ENCODE data around the gene ZNF324B. TPM values are rescaled to one million over a fixed set of nuclear protein-coding genes. Genes with fewer than 3 reads are reported as not detected.
A peak's percentile ranks its signal among the peaks of the same experiment; 100 is the strongest.

ZNF324B gene
- total and polyA plus RNA-seq, 10 of the 15 experiments (the other 5 are each of a cell fraction or from before 2014, with no cell fraction given), result 0.11 to 12.8 (median 4.0) TPM

- TF ChIP-seq SMAD5 (IDR thresholded peaks at IDR 0.05; ENCODE audit: low read depth) (no peak), POLR2AphosphoS2 (IDR thresholded peaks at IDR 0.05; ENCODE audit: low read depth, low read length) (no peak), SMC3 (IDR thresholded peaks at IDR 0.05; ENCODE audit: borderline replicate concordance, low read length) (no peak), CREM (IDR thresholded peaks at IDR 0.05; ENCODE audit: low read depth) (peak; percentile 98), MEF2B (IDR thresholded peaks at IDR 0.05; ENCODE audit: partially characterized antibody, poor library complexity, severe bottlenecking) (no peak), EGR1 (IDR thresholded peaks at IDR 0.05; ENCODE audit: borderline replicate concordance in 1 of 2, low read depth in 2 of 2, low read length in 2 of 2) (no peak), ATF7 (IDR thresholded peaks at IDR 0.05; ENCODE audit: low read depth) (peak; percentile 51; the same call in 1 of the 2 replicates), E2F4 (IDR thresholded peaks at IDR 0.05; ENCODE audit: low read depth, low read length) (no peak), BMI1 (IDR thresholded peaks at IDR 0.05; ENCODE audit: borderline replicate concordance) (peak; percentile 92), SMAD1 (IDR thresholded peaks at IDR 0.05; ENCODE audit: low read depth, partially characterized antibody) (no peak), NKRF (conservative IDR thresholded peaks at IDR 0.05) (no peak), SREBF1 (IDR thresholded peaks at IDR 0.05; ENCODE audit: low read length) (peak; percentile 19; the same call in 1 of the 2 replicates)
- TF ChIP-seq, protein P1, sequence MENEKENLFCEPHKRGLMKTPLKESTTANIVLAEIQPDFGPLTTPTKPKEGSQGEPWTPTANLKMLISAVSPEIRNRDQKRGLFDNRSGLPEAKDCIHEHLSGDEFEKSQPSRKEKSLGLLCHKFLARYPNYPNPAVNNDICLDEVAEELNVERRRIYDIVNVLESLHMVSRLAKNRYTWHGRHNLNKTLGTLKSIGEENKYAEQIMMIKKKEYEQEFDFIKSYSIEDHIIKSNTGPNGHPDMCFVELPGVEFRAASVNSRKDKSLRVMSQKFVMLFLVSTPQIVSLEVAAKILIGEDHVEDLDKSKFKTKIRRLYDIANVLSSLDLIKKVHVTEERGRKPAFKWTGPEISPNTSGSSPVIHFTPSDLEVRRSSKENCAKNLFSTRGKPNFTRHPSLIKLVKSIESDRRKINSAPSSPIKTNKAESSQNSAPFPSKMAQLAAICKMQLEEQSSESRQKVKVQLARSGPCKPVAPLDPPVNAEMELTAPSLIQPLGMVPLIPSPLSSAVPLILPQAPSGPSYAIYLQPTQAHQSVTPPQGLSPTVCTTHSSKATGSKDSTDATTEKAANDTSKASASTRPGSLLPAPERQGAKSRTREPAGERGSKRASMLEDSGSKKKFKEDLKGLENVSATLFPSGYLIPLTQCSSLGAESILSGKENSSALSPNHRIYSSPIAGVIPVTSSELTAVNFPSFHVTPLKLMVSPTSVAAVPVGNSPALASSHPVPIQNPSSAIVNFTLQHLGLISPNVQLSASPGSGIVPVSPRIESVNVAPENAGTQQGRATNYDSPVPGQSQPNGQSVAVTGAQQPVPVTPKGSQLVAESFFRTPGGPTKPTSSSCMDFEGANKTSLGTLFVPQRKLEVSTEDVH (IDR thresholded peaks at IDR 0.05; ENCODE audit: low read depth, partially characterized antibody), result no peak
- TF ChIP-seq, protein P2, sequence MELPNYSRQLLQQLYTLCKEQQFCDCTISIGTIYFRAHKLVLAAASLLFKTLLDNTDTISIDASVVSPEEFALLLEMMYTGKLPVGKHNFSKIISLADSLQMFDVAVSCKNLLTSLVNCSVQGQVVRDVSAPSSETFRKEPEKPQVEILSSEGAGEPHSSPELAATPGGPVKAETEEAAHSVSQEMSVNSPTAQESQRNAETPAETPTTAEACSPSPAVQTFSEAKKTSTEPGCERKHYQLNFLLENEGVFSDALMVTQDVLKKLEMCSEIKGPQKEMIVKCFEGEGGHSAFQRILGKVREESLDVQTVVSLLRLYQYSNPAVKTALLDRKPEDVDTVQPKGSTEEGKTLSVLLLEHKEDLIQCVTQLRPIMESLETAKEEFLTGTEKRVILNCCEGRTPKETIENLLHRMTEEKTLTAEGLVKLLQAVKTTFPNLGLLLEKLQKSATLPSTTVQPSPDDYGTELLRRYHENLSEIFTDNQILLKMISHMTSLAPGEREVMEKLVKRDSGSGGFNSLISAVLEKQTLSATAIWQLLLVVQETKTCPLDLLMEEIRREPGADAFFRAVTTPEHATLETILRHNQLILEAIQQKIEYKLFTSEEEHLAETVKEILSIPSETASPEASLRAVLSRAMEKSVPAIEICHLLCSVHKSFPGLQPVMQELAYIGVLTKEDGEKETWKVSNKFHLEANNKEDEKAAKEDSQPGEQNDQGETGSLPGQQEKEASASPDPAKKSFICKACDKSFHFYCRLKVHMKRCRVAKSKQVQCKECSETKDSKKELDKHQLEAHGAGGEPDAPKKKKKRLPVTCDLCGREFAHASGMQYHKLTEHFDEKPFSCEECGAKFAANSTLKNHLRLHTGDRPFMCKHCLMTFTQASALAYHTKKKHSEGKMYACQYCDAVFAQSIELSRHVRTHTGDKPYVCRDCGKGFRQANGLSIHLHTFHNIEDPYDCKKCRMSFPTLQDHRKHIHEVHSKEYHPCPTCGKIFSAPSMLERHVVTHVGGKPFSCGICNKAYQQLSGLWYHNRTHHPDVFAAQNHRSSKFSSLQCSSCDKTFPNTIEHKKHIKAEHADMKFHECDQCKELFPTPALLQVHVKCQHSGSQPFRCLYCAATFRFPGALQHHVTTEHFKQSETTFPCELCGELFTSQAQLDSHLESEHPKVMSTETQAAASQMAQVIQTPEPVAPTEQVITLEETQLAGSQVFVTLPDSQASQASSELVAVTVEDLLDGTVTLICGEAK (IDR thresholded peaks at IDR 0.05; ENCODE audit: borderline replicate concordance), result peak; percentile 90
- TF ChIP-seq, protein P3, sequence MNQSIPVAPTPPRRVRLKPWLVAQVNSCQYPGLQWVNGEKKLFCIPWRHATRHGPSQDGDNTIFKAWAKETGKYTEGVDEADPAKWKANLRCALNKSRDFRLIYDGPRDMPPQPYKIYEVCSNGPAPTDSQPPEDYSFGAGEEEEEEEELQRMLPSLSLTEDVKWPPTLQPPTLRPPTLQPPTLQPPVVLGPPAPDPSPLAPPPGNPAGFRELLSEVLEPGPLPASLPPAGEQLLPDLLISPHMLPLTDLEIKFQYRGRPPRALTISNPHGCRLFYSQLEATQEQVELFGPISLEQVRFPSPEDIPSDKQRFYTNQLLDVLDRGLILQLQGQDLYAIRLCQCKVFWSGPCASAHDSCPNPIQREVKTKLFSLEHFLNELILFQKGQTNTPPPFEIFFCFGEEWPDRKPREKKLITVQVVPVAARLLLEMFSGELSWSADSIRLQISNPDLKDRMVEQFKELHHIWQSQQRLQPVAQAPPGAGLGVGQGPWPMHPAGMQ (IDR thresholded peaks at IDR 0.05; ENCODE audit: borderline replicate concordance), result no peak
Observed at GRCh38 chr19:58439576-58440554, 11.6 kb upstream of the ZNF324B start, which contains the start of gene ZNF132 (continued).
